B cell (primary cell): ENCODE measurements around the gene NEO1. TPM values are rescaled to one million over a fixed set of nuclear protein-coding genes. Genes with fewer than 3 reads are reported as not detected.

Source experiments
- ATAC-seq: fragments of 200-7000 bp; cut with Tn5 transposase; one replicate; pipeline ENCODE4 v1.10.0; 2021; ENCODE audit warnings: low read depth, mild to moderate bottlenecking, moderate number of reproducible peaks, moderate library complexity
- CTCF ChIA-PET: fragments of 350-600 bp; sonication (Branson Sonifier 250); formaldehyde crosslinking; loops from one replicate; lab custom pipeline; 2021; ENCODE audit warnings: antibody characterized with exemption, inconsistent platforms; lab: Charles Lee
- POLR2A ChIA-PET: fragments of 350-600 bp; sonication (Branson Sonifier 250); formaldehyde crosslinking; loops from one replicate; lab custom pipeline; 2021; ENCODE audit warnings: antibody characterized with exemption; lab: Charles Lee
- DNase-seq: peaks from one replicate; pipeline ENCODE4 v3.0.0; 2013
- H2AFZ ChIP-seq: 2 replicates; pipeline ENCODE4 v1.6.1; 2012; ENCODE audit warnings: mild to moderate bottlenecking, low read depth, low read length; ENCODE audit not compliant: insufficient read depth, poor library complexity, severe bottlenecking
- H3K27ac ChIP-seq, 2 donors: 1 replicate in 1 of 2; 2 replicates in 1 of 2; pipeline ENCODE4 v1.5.1; 2012 to 2013; ENCODE audit warnings: low read length in 2 of 2, mild to moderate bottlenecking in 2 of 2, moderate library complexity in 1 of 2
- H3K27me3 ChIP-seq, 4 experiments: fragments of 200-600 bp in 1 of 4; sonication (generic) in 1 of 4; replicated peaks in 1 of 4; 1 replicate in 2 of 4; 2 replicates in 2 of 4; pipeline versions ENCODE4 v1.6.1 to v1.7.0; 2013 to 2016; ENCODE audit warnings: low read length in 3 of 4, mild to moderate bottlenecking in 2 of 4, mixed read lengths in 1 of 4, moderate library complexity in 1 of 4; ENCODE audit not compliant: insufficient read depth in 4 of 4, control insufficient read depth in 3 of 4; ENCODE audit errors: control extremely low read depth in 1 of 4
- H3K36me3 ChIP-seq, 2 experiments: replicated peaks in 1 of 2; 1 replicate in 1 of 2; 2 replicates in 1 of 2; pipeline versions ENCODE4 v1.6.1 to v1.7.1; 2013; ENCODE audit warnings: low read length in 1 of 2; ENCODE audit not compliant: insufficient read depth in 2 of 2, control insufficient read depth in 1 of 2; ENCODE audit errors: control extremely low read depth in 1 of 2, extremely low read depth in 1 of 2
- H3K4me1 ChIP-seq, 2 donors: fragments of 200-600 bp in 1 of 2; sonication (generic) in 1 of 2; 1 replicate in 1 of 2; 2 replicates in 1 of 2; pipeline versions ENCODE4 v1.5.1 to v1.6.1; 2013 to 2017; ENCODE audit warnings: low read length in 2 of 2; ENCODE audit not compliant: control insufficient read depth in 2 of 2, insufficient read depth in 2 of 2
- H3K4me2 ChIP-seq: replicated peaks from 2 replicates; pipeline ENCODE3; 2012; ENCODE audit warnings: mild to moderate bottlenecking, low read depth, low read length; ENCODE audit not compliant: poor library complexity, severe bottlenecking
- H3K4me3 ChIP-seq, 5 experiments: fragments of 200-600 bp in 1 of 5; sonication (generic) in 1 of 5; 1 replicate in 3 of 5; 2 replicates in 2 of 5; pipeline versions ENCODE4 v1.5.1 to v1.7.0; 2011 to 2016; ENCODE audit warnings: low read length in 4 of 5, mild to moderate bottlenecking in 4 of 5, low read depth in 2 of 5, control low read depth in 1 of 5, moderate library complexity in 1 of 5; ENCODE audit not compliant: insufficient read depth in 1 of 5; ENCODE audit errors: control extremely low read depth in 1 of 5, extremely low read depth in 1 of 5
- H3K79me2 ChIP-seq: fragments of 200-600 bp; sonication (generic); one replicate; pipeline ENCODE4 v1.6.0; 2016; ENCODE audit warnings: low read length; ENCODE audit not compliant: control insufficient read depth, insufficient read depth
- H3K9ac ChIP-seq: fragments of 200-600 bp; sonication (generic); 2 replicates; pipeline ENCODE4 v1.6.1; 2017; ENCODE audit warnings: mild to moderate bottlenecking, low read length, moderate library complexity
- H3K9me3 ChIP-seq, 3 donors: one replicate each; pipeline versions ENCODE4 v1.6.1 to v1.7.1; 2013; ENCODE audit warnings: low read length in 2 of 3; ENCODE audit not compliant: control insufficient read depth in 2 of 3, insufficient read depth in 1 of 3; ENCODE audit errors: control extremely low read depth in 1 of 3
- H4K20me1 ChIP-seq: 2 replicates; pipeline ENCODE4 v1.6.0; 2012; ENCODE audit warnings: mild to moderate bottlenecking, low read length; ENCODE audit not compliant: insufficient read depth, control insufficient read depth, poor library complexity, severe bottlenecking
- H3K27ac Mint-ChIP-seq: one replicate; pipeline ENCODE4 v1.8.0; 2021; ENCODE audit warnings: mixed read lengths
- H3K27me3 Mint-ChIP-seq: one replicate; pipeline ENCODE4 v1.8.0; 2021; ENCODE audit warnings: mixed read lengths
- H3K4me1 Mint-ChIP-seq: one replicate; pipeline ENCODE4 v1.8.0; 2021; ENCODE audit warnings: mixed read lengths
- H3K4me3 Mint-ChIP-seq: one replicate; pipeline ENCODE4 v1.8.0; 2021; ENCODE audit warnings: mixed read lengths
- H3K9me3 Mint-ChIP-seq: one replicate; pipeline ENCODE4 v1.8.0; 2022; ENCODE audit warnings: mixed read lengths; ENCODE audit not compliant: insufficient read depth
- CTCF ChIP-seq: fragments of 200-600 bp; IDR thresholded peaks from one replicate; pipeline ENCODE4 v1.8.0; 2022; ENCODE audit warnings: antibody characterized with exemption, mild to moderate bottlenecking
- EZH2 ChIP-seq: IDR thresholded peaks from 2 replicates; pipeline ENCODE4 v1.6.1; 2012; ENCODE audit warnings: borderline replicate concordance, low read depth, mild to moderate bottlenecking, moderate library complexity, low read length; ENCODE audit not compliant: insufficient read depth, poor library complexity, severe bottlenecking
- WGBS: methylation state at CpG from one replicate; pipeline ENCODE4 v1.1.5; 2013; ENCODE audit warnings: missing lambda C conversion rate; ENCODE audit not compliant: insufficient coverage; 5-methylcytosine and 5-hydroxymethylcytosine counted together
- intact Hi-C: fragments of 100-400 bp; cut with micrococcal nuclease; formaldehyde crosslinking; loops from one replicate; pipeline ENCODE4 v1.10.0; 2022
- polyA plus RNA-seq: library from polyadenylated mRNA; depleted of rRNA; stranded (reverse); fragments of >200 nt; gene quantifications from 2 replicates; pipeline ENCODE4 v1.2.3, GENCODE V29; 2012
- total RNA-seq, 2 donors: library from RNA; stranded (reverse); fragments of 120-200 nt in 1 of 2; gene quantifications; 1 replicate in 1 of 2; 2 replicates in 1 of 2; pipeline versions ENCODE4 v1.2.3 to v1.2.4, GENCODE V29; 2013 to 2022

Gene NEO1
- total and polyA plus RNA-seq, 2 donors (not counting 1 experiment from before 2014, with no cell fraction given): 1.3 to 3.9 TPM

GRCh38 chr15:73336756-73337155, 284.5 kb downstream of the NEO1 start:
- Histone ChIP-seq H3K79me2 (no peaks in the 10 kb centered on the region), H3K27me3 (no peaks in the 10 kb centered on the region), H4K20me1 (no peaks in the 10 kb centered on the region), H3K4me2 (no peak overlapping the region), H3K9me3 (peaks cover 0 to 3% (median 0%) of the 10 kb centered on the region in 3 donors), H3K9ac (no peak overlapping the region), H3K4me3 (no peak overlapping the region), H3K4me1 (no peaks in the 10 kb centered on the region), H2AFZ (no peak overlapping the region), H3K36me3 (no peaks in the 10 kb centered on the region), H3K27ac (no peak overlapping the region)
- ChIA-PET POLR2A (no interaction called here), CTCF (no interaction called here)
- Mint-ChIP-seq H3K27ac (no peak overlapping the region), H3K27me3 (peaks cover 4% of the 10 kb centered on the region), H3K4me1 (no peaks in the 10 kb centered on the region), H3K9me3 (no peaks in the 10 kb centered on the region), H3K4me3 (no peak overlapping the region)
- intact Hi-C loops: no loop called here
- TF ChIP-seq CTCF (no peak), EZH2 (no peak)
- WGBS: 87% methylated on average over 7 of the region's 7 CpGs
- DNase-seq (no peak), ATAC-seq (no peak)

DNA sequence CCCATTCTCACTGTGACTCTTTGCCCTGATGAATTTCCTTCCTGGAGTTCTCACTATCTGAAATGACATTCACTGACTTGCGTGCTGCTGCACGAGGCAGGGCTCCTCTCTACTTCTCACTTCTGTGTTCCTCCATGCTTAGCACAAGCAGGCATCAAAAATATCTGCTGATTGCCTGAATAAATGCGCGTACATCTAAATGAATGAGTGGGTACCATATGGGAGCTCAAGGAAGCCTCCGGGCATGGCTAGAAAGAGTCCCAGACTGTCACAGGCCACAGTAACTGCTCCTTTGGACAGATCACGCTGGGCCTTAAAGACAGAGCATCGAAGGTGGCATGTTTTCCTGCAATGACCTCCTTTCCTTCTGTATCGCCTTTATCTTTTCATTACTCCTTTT, 284.9 kb downstream of the NEO1 start:
- no peaks in the 10 kb centered on the region for H3K9me3 Mint-ChIP-seq
- H2AFZ ChIP-seq: no peak overlapping the region
- TF ChIP-seq CTCF (no peak), EZH2 (no peak)
- H3K36me3 ChIP-seq: no peaks in the 10 kb centered on the region
- DNase-seq (no peak), ATAC-seq (no peak)
- intact Hi-C loops: no loop called here
- H3K4me1 ChIP-seq: no peaks in the 10 kb centered on the region
- no peaks in the 10 kb centered on the region for H3K4me1 Mint-ChIP-seq
- H3K4me3 Mint-ChIP-seq: no peak overlapping the region
- CTCF ChIA-PET: no interaction called here
- no peaks in the 10 kb centered on the region for H4K20me1 ChIP-seq
- H3K4me3 ChIP-seq: no peak overlapping the region
- no peaks in the 10 kb centered on the region for H3K27me3 ChIP-seq
- POLR2A ChIA-PET: no interaction called here
- peaks cover 0 to 8% (median 0%) of the 10 kb centered on the region in 3 donors for H3K9me3 ChIP-seq
- WGBS: 81% methylated on average over 6 of the region's 8 CpGs
- H3K27ac ChIP-seq: no peak overlapping the region
- no peak overlapping the region for H3K4me2 ChIP-seq
- H3K27me3 Mint-ChIP-seq: peaks cover 4% of the 10 kb centered on the region
- H3K9ac ChIP-seq: no peak overlapping the region
- no peak overlapping the region for H3K27ac Mint-ChIP-seq
- no peaks in the 10 kb centered on the region for H3K79me2 ChIP-seq
